Activated CD4-positive, alpha-beta T cell treated with anti-CD3 and anti-CD28 coated beads for 24 hours (primary cell): ENCODE data around the gene WNT5A.
"Not testable (repeated sequence)": the region's sequence is repeated elsewhere in the genome, so short reads cannot be mapped to it uniquely, and the experiment has no call there.

Experiments used
- DNase-seq, 2 donors: peaks; one replicate each; pipeline ENCODE4 v3.0.0-alpha.2; 2020; ENCODE audit warnings: low read depth in 2 of 2

WNT5A gene

GRCh38 chr3:55505776-55506175 lies 18.7 kb upstream of the WNT5A start:
- DNase-seq = no peak

DNA sequence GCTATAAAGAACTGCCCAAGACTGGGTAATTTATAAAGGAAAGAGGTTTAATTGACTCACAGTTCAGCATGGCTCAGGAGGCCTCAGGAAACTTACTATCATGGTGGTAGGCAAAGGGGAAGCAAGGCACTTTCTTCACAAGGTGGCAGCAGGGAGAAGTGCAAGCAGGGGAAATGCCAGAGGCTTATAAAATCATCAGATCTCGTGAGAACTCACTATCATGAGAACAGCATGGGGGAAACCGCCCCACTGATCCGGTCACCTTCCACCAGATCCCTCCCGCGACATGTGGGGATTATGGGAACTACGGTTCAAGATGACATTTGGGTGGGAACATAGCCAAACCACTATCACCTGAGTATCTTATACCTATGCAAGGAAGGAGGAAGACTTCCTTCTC lies 18.0 kb upstream of the WNT5A start:
- DNase-seq = not testable (repeated sequence)

- no peak for DNase-seq
Measured at GRCh38 chr3:55501905-55502304, 14.8 kb upstream of the WNT5A start.

- DNase-seq = no peak
Measured at GRCh38 chr3:55500555-55501330, 13.6 kb upstream of the WNT5A start.

GRCh38 chr3:55498520-55498919 lies 11.4 kb upstream of the WNT5A start:
- no peak for DNase-seq

DNA sequence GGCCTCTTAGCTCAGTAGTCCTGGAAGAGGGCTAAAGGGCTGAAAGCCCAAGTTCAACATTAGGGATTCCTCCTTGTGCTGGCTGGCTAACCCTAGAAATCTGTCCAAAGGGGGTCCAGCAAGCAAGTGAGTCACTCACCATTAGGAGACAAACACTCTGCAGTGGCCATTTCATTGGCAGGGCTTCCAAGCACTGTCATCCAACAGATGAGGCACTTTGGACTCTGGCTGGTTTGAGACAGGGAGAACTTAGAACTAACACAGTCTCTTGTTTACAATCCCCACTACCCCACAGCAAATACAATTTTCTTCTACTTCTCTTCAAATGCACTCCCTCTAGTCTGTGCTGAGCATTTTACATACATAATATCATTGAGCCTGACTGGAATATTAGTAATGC lies 10.1 kb upstream of the WNT5A start:
- DNase-seq = no peak

GRCh38 chr3:55494976-55495375 lies 7.9 kb upstream of the WNT5A start:
- no peak for DNase-seq

- DNase-seq = no peak
Measured at GRCh38 chr3:55492976-55493375, 5.9 kb upstream of the WNT5A start.

GRCh38 chr3:55491296-55491816 lies 4.2 kb upstream of the WNT5A start:
- no peak for DNase-seq

DNA sequence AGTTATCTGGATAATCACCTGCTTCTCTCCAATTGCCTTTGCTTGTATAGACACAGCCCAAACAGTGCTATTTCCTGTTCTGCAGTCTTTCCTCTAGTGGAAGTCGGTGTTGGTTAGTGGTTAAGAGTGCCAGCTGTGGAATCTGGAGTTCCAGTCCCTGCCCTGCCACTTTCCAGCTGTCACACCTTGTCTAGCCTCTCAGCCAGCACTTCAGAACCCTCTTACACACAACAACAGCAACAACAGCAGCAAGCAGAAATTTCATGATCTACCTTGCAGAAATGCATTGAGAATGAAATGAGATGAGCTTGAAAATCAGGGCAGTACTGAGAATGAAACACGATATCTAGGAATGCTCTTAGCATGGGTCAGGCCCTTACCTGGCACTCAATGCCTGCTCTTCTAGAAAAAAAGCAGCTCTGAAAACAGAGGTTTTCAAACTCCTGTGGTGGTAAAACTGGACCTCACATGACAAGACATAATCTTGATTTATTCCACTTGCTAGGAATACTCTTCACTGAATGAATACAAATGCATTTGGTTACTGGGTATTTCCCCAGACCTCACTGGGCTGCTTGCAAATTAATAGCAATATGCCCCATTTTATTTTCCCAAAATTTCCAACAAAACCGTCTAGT lies 3.3 kb upstream of the WNT5A start:
- no peak for DNase-seq

DNA sequence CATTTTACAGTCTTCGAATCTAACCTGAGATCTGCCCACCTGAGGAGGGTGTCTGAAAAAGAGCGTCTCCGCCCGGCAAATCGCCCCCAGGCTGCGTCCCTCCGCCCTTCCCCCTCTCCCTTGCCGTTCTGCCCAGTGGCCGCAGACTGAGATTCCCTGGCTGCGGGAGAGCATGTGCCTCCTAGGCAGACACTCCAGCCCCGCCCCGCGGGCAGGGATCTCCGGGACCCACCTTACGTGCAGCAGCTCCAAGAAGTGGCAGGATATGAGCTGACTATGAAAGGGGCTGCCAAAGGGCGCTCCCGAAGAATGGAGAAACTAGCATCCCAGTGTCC lies 2.7 kb upstream of the WNT5A start:
- DNase-seq = no peak

GRCh38 chr3:55488398-55489055 lies 1.4 kb upstream of the WNT5A start:
- DNase-seq = no peak

- no peak for DNase-seq
Measured at GRCh38 chr3:55487381-55488241, 505 bp upstream of the WNT5A start.

DNA sequence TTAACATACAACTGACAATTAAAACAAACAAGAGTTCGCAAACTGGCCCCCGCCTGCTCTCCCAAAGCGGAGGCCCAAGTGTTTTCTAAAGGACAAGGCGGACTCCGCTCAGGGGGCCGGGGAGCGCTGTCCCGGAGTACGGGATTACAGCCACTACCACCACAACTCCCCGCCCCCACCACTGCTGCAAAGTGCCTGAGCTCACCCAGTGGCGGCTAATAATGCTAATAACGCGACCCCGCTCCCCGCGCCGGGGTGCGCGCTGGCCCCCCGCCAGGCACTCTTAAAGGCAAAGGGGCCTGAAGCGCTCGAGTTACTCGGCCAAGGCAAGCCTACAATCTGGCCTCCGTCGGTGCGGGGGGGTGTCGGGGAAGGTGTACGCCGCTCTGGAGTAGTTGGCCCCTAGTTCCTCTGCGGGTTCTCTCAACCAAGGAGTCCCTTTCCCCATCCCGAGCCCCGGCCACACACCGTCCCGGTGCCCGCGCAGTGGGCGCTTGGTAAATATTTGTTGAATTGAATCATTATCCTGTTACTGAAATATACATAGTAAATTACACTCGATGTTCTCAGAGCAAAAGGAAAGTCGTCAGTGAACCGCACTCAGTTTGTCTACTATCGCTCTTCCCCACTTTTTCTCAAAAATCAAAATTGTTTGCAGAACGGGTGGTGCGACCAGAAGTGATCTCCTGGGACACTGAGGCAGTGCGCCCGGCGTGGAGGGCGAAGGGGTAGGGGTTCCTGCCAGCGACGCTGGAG lies 827 bp downstream of the WNT5A start:
- DNase-seq = no peak

DNA sequence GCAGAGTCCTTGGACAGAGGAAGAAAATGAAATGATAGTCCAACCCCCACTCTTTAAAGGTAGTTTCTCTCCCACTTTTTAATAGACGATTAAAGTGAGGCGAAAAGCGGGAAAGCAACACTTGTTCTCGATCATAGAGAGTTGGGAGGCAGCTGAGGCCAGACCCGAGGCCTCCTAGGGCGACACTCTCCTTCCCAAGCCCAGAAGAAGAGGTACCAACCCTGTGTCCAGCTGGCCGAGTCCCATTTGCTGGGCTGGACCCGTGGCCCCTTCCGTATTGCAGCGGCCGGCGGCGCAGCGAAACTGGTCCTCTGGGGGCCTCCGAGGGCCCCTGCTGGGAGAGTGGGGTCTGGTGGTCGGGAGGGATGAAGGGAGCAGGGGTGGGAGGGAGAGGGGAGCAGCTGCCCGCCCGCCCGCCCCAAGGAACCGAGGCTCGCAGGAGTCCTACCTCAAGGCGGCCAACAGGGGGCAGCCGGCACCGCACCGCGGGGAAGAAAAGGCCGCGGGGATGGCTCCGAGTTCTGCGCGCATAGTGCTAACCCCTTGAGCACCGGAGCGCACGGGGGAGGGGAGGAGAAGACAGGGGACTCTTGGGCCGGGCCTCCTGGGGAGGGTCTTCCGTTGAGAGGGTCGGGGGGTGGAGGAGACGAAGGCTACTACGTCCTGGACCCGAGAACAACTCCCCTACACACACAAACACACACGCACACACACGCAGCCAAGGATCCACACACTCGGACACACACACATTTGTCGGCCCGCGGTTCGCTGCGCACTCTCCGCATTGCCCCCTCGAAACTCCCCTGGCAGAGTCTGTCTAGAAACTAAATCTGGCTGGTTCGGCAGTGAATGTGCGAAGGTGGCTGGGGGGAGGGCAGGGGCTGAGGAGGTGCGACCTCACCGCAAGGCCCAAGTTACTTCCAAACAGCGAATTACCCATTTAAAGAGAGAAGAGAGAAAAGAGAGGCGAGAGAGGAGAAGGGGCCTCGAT lies 2.0 kb downstream of the WNT5A start:
- DNase-seq = peak in 1 of 2 donors; percentile 13

- no peak for DNase-seq
Measured at GRCh38 chr3:55484191-55484689, 2.9 kb downstream of the WNT5A start.

DNA sequence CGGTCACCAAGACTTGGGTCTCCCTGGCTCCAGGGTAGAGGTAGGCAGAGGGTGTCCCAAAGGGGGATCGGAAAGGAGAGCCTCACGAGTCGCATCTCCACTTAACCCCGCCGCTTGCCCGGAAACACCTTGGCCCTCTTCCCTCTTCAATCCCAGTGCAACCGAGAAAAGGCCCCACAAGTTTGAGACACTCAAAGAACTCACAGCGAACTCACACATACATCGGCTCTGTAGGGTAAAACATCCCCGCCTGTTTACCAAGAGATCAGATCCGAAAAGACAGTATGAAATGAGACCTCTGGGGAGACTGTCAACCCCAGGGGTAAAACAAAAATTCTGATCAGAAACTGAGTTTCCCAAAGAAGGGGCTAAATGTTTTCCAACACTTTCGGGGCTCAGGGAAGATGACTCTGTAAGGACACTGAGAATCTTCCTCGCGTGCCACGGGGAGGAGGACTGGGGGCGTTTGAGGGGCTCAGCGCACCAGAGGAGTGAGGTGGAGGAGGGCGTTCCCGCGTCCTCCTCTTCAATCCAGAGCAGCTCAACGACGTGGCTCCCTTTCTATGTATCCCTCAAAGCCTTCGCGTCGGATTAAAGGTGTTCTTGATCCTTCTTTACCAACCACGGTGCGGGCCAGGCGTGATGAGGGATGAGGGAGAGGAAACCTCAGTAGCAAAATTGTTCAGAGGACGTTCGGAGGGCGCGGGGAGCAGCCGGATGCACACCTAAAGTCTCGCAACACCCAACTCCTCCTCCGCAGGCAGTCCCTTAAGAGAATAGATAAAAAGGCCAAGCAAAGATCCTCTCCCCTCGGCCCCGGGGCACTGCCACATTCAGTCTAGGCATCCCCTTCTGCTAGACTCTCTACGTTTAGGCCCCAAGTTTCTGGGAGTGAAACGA lies 3.7 kb downstream of the WNT5A start:
- no peak for DNase-seq

DNA sequence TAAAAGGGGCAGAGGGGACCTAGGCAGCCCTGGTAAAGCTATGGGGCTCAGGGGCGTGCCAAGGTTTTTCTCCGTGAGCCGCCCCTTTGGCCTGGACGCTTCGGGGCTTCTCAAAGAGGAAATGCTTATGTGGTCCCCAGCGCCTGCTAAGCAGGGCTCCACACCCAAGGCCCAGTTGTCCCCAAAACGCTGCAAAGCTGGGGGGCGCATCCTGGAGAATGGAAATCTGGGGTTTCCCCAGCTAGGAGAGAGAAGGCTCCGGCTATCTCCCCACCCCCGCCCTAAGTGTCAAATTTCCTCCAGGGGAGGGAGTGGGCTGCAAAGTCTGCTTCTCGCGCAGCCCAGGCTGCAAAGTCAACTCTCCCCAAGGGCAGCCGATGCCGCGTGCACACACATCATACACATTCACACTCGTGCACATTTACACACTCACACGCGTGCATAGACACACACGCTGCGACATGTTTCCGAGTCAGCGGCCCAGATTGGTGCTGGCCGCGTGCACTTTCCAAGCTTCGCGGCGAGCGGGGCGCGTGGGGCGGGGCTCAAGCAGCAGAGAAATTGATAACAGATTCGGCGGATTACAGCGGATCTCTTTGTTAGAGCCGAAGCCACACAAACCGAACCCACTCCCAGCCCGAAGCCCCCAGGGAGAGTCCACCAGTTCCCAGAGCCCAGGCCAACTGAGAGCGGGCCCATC lies 4.5 kb downstream of the WNT5A start:
- DNase-seq = no peak
